Keratinocyte (primary cell): ENCODE measurements around the gene SPTBN4. TPM values are rescaled to one million over a fixed set of nuclear protein-coding genes. Genes with fewer than 3 reads are reported as not detected.

ENCODE experiments used
- DNase-seq: peaks from one replicate; pipeline ENCODE4 v3.0.0-alpha.2; 2011; ENCODE audit warnings: low read depth, missing footprints, low spot score
- FAIRE-seq: peaks from 2 replicates; lab custom pipeline; 2011; peaks lifted over from hg19 to GRCh38; lab: Jason Lieb, UNC
- H2AFZ ChIP-seq: 2 replicates; pipeline ENCODE4 v1.6.0; 2012; ENCODE audit warnings: low read length, control low read depth, inconsistent platforms; ENCODE audit not compliant: control insufficient read depth
- H3K27ac ChIP-seq: 2 replicates; pipeline ENCODE4 v1.5.1; 2011; ENCODE audit warnings: low read length; ENCODE audit not compliant: control insufficient read depth, insufficient read depth
- H3K27me3 ChIP-seq: 3 replicates; pipeline ENCODE4 v1.6.0; 2011; ENCODE audit warnings: low read length; ENCODE audit not compliant: control insufficient read depth, insufficient read depth; ENCODE audit errors: extremely low read depth
- H3K36me3 ChIP-seq, 2 experiments: 2 replicates in 1 of 2; 3 replicates in 1 of 2; pipeline ENCODE4 v1.5.1; 2011; ENCODE audit warnings: low read length in 2 of 2, mild to moderate bottlenecking in 1 of 2; ENCODE audit not compliant: control insufficient read depth in 2 of 2, insufficient read depth in 2 of 2; ENCODE audit errors: extremely low read depth in 1 of 2
- H3K4me1 ChIP-seq: 3 replicates; pipeline ENCODE4 v1.5.1; 2011; ENCODE audit warnings: low read length; ENCODE audit not compliant: control insufficient read depth, insufficient read depth; ENCODE audit errors: extremely low read depth
- H3K4me2 ChIP-seq: 3 replicates; pipeline ENCODE4 v1.6.0; 2011; ENCODE audit warnings: low read depth, low read length; ENCODE audit not compliant: control insufficient read depth, insufficient read depth; ENCODE audit errors: extremely low read depth
- H3K4me3 ChIP-seq, 3 experiments: fragments of 200-600 bp in 1 of 3; sonication (generic) in 1 of 3; 2 replicates in 2 of 3; 3 replicates in 1 of 3; pipeline ENCODE4 v1.5.1; 2011 to 2016; ENCODE audit warnings: low read length in 3 of 3, mild to moderate bottlenecking in 3 of 3, control low read depth in 2 of 3, inconsistent platforms in 1 of 3, low read depth in 1 of 3, mixed read lengths in 1 of 3, mixed run types in 1 of 3, moderate library complexity in 1 of 3; ENCODE audit not compliant: control insufficient read depth in 2 of 3, insufficient read depth in 2 of 3; ENCODE audit errors: extremely low read depth in 1 of 3
- H3K79me2 ChIP-seq: 2 replicates; pipeline ENCODE4 v1.6.0; 2012; ENCODE audit warnings: low read length; ENCODE audit not compliant: control insufficient read depth, insufficient read depth
- H3K9ac ChIP-seq: 3 replicates; pipeline ENCODE4 v1.6.0; 2011; ENCODE audit warnings: low read length; ENCODE audit not compliant: control insufficient read depth, insufficient read depth; ENCODE audit errors: extremely low read depth
- H3K9me1 ChIP-seq: 3 replicates; pipeline ENCODE4 v1.6.0; 2011; ENCODE audit warnings: low read length; ENCODE audit not compliant: control insufficient read depth, insufficient read depth; ENCODE audit errors: extremely low read depth
- H3K9me3 ChIP-seq: 2 replicates; pipeline ENCODE4 v1.5.1; 2012; ENCODE audit warnings: low read depth, low read length; ENCODE audit not compliant: control insufficient read depth
- H4K20me1 ChIP-seq: 3 replicates; pipeline ENCODE4 v1.6.0; 2011; ENCODE audit warnings: low read length; ENCODE audit not compliant: control insufficient read depth, insufficient read depth; ENCODE audit errors: extremely low read depth
- EZH2 ChIP-seq: IDR thresholded peaks from one replicate; pipeline ENCODE4 v1.6.1; 2012; ENCODE audit warnings: inconsistent platforms, mild to moderate bottlenecking, low read length, moderate library complexity
- dilution Hi-C: fragments of 300-500 bp; cut with MboI; formaldehyde crosslinking; loops from one replicate; pipeline ENCODE4 v1.7.0; 2020; ENCODE audit warnings: low sequenced_read_pairs; ENCODE audit not compliant: extremely low pct_ligation_motif_present
- polyA plus RNA-seq, 5 experiments: library from polyadenylated mRNA; depleted of rRNA in 3 of 5; stranded (reverse) in 3 of 5; stranded (forward) in 1 of 5; unstranded in 1 of 5; fragments of >200 nt; gene quantifications; 1 replicate in 1 of 5; 2 replicates in 3 of 5; 3 replicates in 1 of 5; pipeline versions ENCODE4 v1.2.1 to v1.2.3, GENCODE V29; 2011 to 2012; ENCODE audit warnings: missing spikeins in 2 of 5, low read depth in 1 of 5, low replicate concordance in 1 of 5
- TF ChIP-seq, protein P1 (sequence below), 3 experiments: IDR thresholded peaks in 1 of 3; conservative IDR thresholded peaks in 1 of 3; optimal IDR thresholded peaks in 1 of 3; 2 replicates in 2 of 3; 3 replicates in 1 of 3; pipeline versions ENCODE3 to v1.5.1; 2011; ENCODE audit warnings: low read length in 3 of 3, mild to moderate bottlenecking in 3 of 3, moderate library complexity in 2 of 3, control low read depth in 1 of 3, inconsistent platforms in 1 of 3; ENCODE audit not compliant: insufficient read depth in 2 of 3; ENCODE audit errors: extremely low read depth in 1 of 3

SPTBN4 gene
- polyA plus RNA-seq, 1 donor (not counting 4 experiments of a cell fraction or from before 2014, with no cell fraction given) = 0.17 TPM

DNA sequence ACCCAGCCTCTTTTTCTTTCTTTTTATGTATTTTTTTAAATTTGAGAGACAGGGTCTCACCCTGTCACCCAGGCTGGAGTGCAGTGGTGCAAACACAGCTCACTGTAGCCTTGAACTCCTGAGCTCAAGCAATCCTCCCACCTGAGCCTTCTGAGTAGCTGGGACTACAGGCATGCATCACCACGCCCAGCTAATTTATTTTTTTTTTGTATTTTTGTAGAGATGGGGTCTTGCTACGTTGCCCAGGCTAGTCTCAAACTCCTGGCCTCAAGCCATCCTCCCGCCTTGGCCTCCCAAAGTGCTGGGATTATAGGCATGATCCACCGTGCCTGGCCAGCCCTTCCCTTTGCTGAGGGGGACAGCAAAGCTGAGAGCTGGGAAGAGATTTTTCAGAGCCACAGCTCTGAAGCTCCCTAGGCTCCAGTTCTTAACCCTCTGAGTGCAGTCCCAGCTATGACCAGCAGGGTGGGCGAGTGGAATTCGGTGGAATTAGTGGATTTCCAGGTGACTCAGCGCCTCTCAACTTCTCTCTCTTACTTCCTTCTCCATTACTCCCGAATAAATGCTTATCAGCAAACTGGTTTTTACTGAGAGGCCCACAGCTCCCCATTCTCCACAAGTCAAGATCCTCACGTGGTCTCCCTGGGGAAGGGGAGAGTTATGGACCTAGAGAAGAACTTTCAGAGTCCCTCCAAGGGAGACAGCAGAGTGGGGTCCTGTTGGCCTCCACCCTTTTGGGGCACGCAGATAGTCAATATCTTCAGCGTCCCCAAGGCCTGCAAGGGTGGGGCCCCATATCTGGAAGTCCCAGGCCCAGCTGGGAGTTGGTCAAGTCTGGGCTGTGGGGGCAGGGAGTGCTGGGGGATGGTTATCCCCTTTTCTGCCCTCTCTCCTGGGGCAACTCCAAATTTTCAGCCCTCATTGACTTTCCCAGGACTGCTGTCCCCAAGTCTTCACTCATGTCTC lies 2.5 kb upstream of the SPTBN4 start:
- peak overlapping the region; percentile 36 for H2AFZ ChIP-seq
- TF ChIP-seq, protein P1, sequence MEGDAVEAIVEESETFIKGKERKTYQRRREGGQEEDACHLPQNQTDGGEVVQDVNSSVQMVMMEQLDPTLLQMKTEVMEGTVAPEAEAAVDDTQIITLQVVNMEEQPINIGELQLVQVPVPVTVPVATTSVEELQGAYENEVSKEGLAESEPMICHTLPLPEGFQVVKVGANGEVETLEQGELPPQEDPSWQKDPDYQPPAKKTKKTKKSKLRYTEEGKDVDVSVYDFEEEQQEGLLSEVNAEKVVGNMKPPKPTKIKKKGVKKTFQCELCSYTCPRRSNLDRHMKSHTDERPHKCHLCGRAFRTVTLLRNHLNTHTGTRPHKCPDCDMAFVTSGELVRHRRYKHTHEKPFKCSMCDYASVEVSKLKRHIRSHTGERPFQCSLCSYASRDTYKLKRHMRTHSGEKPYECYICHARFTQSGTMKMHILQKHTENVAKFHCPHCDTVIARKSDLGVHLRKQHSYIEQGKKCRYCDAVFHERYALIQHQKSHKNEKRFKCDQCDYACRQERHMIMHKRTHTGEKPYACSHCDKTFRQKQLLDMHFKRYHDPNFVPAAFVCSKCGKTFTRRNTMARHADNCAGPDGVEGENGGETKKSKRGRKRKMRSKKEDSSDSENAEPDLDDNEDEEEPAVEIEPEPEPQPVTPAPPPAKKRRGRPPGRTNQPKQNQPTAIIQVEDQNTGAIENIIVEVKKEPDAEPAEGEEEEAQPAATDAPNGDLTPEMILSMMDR (optimal IDR thresholded peaks at IDR 0.05 in 1 of 3, IDR thresholded peaks at IDR 0.05 in 1 of 3, conservative IDR thresholded peaks at IDR 0.05 in 1 of 3; ENCODE audit: extremely low read depth in 1 of 3, insufficient read depth in 2 of 3, low read length in 3 of 3) = peak; percentile 80 to 96 (median 81)
- no peak for TF ChIP-seq EZH2

GRCh38 chr19:40465025-40465556 lies 1.7 kb upstream of the SPTBN4 start:
- Histone ChIP-seq H3K27me3 (peaks cover 7% of the 10 kb centered on the region), H3K9ac (peak overlapping the region; percentile 88), H3K79me2 (no peaks in the 10 kb centered on the region), H3K9me3 (no peaks in the 10 kb centered on the region), H4K20me1 (no peaks in the 10 kb centered on the region), H3K9me1 (no peaks in the 10 kb centered on the region), H3K36me3 (no peaks in the 10 kb centered on the region), H3K4me2 (peak overlapping the region; percentile 93), H2AFZ (peak overlapping the region; percentile 90), H3K4me3 (peak overlapping the region; percentile 82 to 94 (median 84)), H3K4me1 (peaks cover 27% of the 10 kb centered on the region), H3K27ac (peak overlapping the region; percentile 81)
- FAIRE-seq (no peak), DNase-seq (no peak)
- TF ChIP-seq, protein P1 (optimal IDR thresholded peaks at IDR 0.05 in 1 of 3, IDR thresholded peaks at IDR 0.05 in 1 of 3, conservative IDR thresholded peaks at IDR 0.05 in 1 of 3; ENCODE audit: extremely low read depth in 1 of 3, insufficient read depth in 2 of 3, low read length in 3 of 3) = no peak
- TF ChIP-seq EZH2 = no peak
- dilution Hi-C loops = no loop called here

More for the DNA sequence above, 2.5 kb upstream of the SPTBN4 start:
- dilution Hi-C loops = no loop called here
- peak overlapping the region; percentile 88 for H3K9ac ChIP-seq
- peak; percentile 69 for FAIRE-seq
- H3K36me3 ChIP-seq = no peaks in the 10 kb centered on the region
- peaks cover 27% of the 10 kb centered on the region for H3K4me1 ChIP-seq
- peaks cover 7% of the 10 kb centered on the region for H3K27me3 ChIP-seq
- no peaks in the 10 kb centered on the region for H3K79me2 ChIP-seq
- H3K9me3 ChIP-seq = no peaks in the 10 kb centered on the region
- no peaks in the 10 kb centered on the region for H4K20me1 ChIP-seq
- peak overlapping the region; percentile 93 for H3K4me2 ChIP-seq
- H3K4me3 ChIP-seq = peak overlapping the region; percentile 82 to 94 (median 84)
- peak overlapping the region; percentile 81 for H3K27ac ChIP-seq
- DNase-seq = no peak
- no peaks in the 10 kb centered on the region for H3K9me1 ChIP-seq
